IPS-18c (cell line): Measurements from ENCODE around the gene MAL.

Experiments
- H3K4me3 ChIP-seq: 2 replicates; pipeline ENCODE4 v1.7.0; 2013; ENCODE audit warnings: low read depth, mild to moderate bottlenecking, low read length, moderate library complexity; ENCODE audit not compliant: insufficient read depth
- H3K9me3 ChIP-seq: one replicate; pipeline ENCODE4 v1.6.1; 2013; ENCODE audit warnings: mild to moderate bottlenecking, low read length, moderate library complexity; ENCODE audit not compliant: control insufficient read depth, insufficient read depth

Gene MAL

DNA sequence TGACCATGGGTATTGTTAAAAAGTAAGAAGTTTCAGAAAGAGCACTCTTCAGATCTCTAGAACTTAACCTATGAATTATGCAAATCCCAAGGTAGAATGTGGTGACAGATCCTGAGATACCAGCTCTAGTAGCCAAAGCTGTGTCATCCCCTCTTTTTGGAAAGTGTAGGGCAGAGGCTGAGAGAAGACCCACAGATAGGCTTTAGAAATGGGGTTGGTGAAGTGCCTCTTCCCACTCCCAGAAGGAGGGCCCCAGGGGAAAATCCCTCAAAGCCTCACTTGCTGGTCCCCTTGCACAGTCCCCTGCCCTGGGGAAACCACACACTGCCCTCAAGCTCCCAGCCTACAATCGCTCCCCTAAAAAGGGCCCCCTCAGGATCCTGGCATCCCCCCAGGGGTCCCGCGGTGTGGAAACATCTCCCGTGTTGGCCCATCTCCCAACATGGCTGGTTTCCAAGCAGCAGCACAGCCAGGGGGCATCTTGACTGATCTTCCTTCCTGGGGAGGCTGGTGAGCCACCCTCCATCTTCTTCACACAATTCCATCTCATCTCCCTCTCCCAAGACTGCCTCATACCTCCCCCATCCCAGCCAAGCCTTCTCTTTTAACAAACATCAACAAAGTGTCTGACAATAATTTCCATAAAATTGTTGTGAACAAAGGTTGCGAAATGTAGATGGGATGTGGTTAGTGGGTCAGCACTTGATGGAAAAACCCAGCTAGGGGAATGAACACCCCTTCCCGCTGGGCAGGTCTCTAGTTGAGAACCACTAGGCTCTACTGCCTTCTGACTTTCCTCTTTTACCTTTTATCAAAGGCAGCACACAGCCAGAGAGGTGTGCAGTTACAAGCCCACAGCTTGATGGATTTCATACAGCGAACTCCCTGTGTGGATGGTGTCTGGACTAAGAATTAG is 25.1 kb downstream of the MAL start:
- no peaks in the 10 kb centered on the region for H3K9me3 ChIP-seq
- no peak overlapping the region for H3K4me3 ChIP-seq

DNA sequence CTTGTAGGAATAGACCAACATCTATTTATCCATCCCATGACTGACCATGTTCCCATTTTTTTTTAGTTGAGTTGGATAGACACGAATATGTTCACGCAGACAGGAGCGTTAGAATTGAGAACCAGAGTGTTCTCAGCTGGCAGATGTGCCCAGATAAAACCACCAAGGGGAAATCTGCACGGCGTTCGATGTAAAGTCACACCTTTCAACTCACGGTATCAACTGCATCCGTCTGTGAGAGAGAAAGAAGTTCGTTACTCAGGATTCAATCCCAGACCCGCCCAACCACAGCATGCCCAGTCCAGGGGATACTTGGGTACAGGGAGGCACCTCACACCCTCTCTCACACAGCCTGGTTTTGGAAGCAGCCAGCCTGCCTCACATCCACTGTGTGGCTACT is 26.1 kb downstream of the MAL start:
- Histone ChIP-seq H3K4me3 (no peak overlapping the region), H3K9me3 (no peaks in the 10 kb centered on the region)

DNA sequence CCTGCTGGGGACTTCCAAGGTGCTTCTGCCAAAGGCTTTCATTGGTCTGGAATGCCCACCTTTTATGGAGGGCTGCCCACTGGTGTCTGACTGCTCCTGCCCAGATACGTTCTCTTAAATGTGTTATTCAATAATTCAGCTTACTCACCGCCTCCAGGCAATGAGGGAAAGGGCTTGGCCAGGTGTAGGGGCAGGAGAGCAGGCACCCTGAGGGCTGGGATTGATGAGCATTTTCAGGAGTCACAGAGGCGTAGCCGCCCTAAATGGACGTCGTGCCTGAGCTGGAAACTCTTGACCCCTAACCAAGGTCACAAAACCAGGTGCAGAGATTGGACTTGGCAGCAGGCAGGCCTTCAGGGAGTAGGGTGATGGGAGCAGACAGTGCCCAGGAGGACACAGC is 26.8 kb downstream of the MAL start:
- no peaks in the 10 kb centered on the region for H3K9me3 ChIP-seq
- no peak overlapping the region for H3K4me3 ChIP-seq

DNA sequence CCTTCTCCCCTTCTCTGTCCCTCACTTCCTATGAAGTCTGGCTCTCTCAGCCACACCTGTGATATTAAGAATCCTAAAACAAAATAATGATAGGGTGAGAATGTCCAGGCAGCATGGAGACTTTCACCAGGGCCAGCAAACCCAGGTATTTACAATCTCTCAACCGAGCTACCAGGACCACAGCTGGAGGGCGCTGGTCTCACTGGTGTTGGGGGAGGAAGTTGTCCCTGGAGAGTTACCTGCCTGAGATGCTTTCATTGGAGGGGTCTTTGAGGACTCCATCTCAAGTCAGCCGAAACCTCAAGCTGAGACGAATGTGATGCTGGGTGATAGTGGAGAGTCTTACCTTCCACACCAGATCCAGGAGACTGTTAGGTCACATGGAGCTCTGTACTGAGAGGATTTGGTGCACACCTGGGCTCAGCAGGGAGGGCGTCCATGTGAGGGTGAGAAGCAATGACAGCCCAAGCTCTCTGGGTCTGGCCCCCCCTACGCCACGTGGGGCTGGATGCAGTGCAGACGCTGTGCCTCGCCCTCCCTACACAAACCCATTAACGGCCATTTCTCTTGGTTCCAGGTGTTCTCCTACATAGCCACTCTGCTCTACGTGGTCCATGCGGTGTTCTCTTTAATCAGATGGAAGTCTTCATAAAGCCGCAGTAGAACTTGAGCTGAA is 27.4 kb downstream of the MAL start:
- Histone ChIP-seq H3K9me3 (no peaks in the 10 kb centered on the region), H3K4me3 (no peak overlapping the region)

DNA sequence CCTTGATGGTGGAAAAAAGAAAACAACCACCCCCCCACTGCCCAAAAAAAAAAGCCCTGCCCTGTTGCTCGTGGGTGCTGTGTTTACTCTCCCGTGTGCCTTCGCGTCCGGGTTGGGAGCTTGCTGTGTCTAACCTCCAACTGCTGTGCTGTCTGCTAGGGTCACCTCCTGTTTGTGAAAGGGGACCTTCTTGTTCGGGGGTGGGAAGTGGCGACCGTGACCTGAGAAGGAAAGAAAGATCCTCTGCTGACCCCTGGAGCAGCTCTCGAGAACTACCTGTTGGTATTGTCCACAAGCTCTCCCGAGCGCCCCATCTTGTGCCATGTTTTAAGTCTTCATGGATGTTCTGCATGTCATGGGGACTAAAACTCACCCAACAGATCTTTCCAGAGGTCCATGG is 28.0 kb downstream of the MAL start:
- Histone ChIP-seq H3K4me3 (no peak overlapping the region; the same call in 1 of the 2 replicates), H3K9me3 (no peaks in the 10 kb centered on the region)

DNA sequence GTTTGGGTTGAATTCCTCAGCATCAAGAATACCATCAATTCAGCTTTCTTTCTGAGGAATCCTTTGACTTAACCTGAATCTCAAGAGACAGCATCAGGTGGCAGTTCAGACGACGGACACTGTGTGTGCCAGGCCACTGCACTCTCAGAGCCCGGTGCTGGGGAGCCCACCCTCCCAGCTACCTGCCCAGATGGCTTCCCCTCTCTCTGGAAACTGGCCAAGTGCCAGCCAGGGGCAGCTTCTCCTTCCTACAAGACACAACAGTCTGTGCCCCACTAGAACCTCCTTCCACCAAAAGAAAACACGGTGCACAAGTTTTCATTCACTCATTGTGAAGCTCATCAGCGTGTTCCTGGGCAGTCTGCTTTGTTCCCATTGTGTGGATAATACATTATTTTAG is 28.5 kb downstream of the MAL start:
- Histone ChIP-seq H3K4me3 (no peak overlapping the region), H3K9me3 (no peaks in the 10 kb centered on the region)

DNA sequence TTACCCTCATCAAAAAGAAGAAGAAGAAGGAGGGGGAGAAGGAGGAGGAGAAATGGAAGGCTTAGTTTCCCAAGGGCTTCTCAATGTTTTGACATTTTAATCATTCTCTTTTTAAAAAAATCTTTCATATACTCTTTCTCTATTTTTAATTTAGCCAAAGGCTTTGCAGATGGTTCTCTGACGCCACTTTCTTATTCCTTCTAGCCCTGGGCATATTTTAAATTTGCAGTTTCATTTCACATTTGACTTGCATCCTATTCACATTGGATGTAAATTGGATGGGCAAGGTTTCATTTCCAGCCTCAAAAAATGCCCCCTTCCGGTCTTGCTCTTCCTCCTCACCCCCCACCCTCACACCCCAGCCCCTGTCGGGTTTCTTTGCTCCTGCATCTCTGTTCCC is 29.8 kb downstream of the MAL start:
- no peaks in the 10 kb centered on the region for H3K9me3 ChIP-seq
- H3K4me3 ChIP-seq, result no peak overlapping the region

DNA sequence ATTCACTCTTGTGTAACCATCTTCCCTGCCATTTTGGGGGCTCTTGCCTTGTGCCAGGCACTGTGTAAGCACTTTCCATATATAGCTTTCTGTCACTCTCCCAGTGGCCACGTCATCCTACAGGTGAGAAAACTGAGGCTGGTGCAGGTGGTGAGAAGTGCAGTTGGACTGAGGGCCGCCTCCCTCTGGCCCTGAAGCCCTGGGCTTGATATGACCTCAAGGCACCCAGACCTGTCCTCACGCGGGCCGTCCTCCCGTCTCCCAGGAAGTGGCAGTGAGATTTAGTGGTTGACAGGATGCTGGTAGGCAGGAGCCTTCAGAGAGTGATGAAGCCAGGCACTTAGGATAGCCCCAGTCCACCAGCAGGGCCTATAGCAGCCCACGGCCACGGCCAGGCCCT is 30.5 kb downstream of the MAL start:
- Histone ChIP-seq H3K9me3 (no peaks in the 10 kb centered on the region), H3K4me3 (no peak overlapping the region)

DNA sequence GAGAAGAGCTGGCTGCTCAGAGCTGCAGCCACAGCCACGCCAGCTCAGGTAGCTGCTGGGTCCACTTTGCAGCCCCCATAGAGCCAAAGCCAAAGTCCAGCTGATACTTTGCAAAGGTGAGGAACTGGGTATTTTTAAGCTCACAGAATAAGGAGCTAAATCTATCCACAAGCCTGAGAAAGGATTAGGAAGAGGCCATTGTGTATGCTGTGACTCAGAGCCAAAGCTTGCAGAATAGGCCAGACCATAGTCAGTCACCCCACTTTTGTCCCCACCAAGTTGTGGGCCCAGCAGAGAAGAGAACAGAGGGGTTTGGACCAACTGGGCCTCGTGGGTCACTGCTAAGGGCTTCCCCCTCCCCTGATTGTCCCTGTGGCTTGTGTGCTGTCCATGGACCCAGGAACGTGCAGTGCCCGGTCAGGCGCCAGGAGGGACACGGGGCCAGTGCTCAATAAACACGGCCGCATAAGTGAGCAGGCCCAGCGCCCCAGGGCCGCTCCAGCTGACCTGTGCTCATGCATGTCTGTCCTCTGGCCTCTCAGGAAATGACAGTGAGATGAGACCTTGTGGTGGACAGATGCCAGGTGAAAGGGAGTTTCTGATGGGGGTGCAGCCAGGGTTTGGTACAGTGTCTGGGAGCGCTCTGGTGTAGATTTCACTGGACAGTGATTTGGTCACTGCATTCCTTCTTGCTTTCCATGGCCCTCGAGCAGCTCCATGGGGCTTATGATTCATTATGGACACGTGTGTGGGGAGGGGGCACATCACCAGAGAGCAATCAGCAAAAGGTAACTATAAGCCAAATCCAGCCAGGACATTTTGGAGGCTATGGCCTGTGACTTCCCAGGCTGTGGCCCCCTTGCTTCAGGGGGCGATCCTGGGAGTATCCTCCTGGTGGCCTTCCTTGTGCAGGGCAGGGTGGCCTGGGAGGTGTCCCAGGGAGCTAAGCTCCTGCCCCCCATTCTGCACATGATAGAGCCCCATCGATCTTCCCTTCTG is 31.3 kb downstream of the MAL start:
- H3K4me3 ChIP-seq, result no peak overlapping the region
- H3K9me3 ChIP-seq, result no peaks in the 10 kb centered on the region

DNA sequence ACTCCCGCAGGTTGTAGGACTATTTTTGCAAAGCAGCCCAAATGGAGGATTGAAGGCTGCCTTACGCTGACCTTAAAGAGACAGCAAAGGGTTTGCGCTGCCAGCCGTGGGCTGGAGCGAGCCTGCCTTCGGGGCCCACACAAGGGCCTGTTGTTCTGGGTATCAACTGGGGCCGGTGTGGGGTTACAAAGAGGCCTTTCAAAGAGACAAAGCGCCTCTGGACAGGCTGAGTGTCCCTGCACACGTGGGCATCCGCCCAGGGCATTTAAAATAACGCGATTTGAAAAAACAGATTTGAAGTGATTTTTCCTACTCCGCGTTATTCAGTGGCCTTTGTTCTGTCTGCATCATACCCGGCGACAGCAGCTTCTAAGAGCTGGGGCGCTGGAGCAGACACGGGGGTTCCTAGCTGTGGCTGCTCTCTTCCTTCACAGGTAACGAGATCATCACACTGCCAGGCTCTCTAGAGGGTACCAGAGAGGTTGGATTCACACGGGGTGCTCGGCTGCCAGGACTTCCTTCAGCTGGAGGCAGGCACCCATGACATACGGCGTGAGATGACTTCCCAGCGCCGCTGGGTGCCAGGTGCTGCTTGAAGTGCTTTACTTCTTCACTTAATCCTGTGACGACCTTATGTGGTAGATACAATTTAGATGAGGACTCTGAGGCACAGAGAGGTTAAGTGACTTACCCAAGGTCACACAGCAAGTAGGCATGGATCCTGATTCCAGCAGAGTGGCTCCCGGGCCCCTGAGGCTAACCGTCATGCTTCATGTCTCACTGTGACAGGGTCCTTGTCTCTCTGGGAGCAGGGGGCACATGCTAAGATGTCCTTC is 32.2 kb downstream of the MAL start:
- H3K4me3 ChIP-seq, result no peak overlapping the region
- no peaks in the 10 kb centered on the region for H3K9me3 ChIP-seq

DNA sequence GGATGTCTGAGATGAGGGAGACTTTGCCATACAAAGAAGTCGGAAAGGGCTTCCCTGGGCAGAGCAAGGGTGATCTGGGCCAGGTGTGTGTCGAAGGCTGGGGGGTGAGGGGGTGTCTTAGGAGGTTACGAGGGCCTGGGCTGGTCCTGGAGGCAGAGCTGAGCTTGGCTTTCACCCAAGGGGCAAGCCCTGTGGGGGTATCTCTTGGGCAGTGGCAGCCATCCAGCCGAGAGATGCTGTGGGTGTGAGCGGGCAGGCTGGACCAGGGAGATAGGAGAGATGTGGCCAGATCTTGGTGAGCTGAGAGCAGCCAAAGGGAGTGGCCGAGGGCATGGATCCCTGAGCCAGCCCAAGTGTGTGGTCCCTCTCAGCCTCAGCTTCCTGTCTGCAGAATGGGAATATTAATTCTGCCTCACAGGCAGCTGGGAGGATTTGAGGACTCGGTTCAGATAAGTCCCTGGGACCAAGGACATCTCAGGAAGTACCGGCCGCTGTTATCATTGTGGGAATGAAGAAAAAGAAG is 33.0 kb downstream of the MAL start:
- H3K9me3 ChIP-seq, result no peaks in the 10 kb centered on the region
- H3K4me3 ChIP-seq, result no peak overlapping the region

DNA sequence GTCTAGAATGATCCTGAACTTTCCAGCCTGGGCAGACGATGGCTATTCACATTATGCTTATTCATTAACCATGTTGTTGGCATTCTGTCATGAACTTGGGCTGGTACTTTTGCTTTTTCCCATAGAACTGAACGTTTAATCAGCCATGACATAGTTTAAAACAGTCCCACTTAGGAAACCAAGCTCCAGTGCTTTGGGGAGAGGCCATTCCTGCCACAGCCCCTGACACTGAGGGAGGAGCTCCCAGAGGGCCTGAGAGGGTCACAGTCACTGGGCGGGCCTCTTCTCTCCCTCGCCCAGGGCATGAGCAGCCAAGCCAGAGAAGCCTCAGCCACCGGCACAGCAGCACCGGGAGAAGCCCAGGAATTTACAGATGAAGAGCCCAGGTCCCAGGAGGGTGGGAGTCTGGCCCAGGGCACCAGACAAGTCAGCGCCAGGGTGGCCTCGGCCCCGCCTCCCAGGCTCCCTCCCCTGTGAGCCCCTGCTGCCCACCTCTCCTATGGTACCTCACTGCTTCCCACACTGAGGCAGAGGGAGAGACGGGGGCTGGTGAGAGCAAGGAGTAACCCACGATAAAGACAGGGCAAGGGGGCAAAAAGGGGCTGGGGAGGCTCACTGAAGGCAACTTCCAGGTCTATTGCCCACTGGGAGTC is 33.6 kb downstream of the MAL start:
- Histone ChIP-seq H3K9me3 (no peaks in the 10 kb centered on the region), H3K4me3 (no peak overlapping the region)

DNA sequence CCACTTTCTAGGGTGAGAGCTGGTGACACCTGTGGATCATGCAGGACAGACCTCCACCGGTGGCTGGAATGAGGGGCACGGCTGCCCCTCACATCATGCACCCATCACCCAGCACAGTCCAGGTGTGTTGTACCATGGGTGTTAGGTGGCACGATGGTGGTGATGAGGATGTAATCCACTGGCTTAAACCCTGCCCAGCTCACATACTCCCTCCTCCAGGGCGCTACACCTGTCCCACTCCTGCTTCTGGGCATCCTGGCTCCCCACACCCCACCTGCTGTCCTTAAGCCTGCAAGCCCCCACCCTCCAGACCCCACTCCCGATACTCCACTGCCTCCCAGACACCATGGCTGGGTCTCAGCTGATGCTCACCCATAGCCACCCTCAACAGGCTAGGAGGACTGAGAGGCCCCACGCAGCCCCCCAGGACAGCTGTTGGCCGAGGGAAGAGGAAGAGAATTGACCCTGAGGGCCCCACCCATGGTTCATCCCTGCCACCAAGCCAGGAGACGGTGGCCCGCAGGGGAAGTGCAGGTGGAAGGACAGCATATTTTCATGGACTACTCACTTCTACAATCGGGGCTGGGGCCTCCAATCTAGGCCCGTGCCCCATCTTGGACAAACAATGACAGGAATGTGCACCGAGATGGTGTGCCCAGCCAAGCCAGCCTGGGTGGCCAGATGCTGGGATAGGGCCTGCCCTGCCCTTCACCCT is 34.3 kb downstream of the MAL start:
- Histone ChIP-seq H3K9me3 (no peaks in the 10 kb centered on the region), H3K4me3 (no peak overlapping the region)

DNA sequence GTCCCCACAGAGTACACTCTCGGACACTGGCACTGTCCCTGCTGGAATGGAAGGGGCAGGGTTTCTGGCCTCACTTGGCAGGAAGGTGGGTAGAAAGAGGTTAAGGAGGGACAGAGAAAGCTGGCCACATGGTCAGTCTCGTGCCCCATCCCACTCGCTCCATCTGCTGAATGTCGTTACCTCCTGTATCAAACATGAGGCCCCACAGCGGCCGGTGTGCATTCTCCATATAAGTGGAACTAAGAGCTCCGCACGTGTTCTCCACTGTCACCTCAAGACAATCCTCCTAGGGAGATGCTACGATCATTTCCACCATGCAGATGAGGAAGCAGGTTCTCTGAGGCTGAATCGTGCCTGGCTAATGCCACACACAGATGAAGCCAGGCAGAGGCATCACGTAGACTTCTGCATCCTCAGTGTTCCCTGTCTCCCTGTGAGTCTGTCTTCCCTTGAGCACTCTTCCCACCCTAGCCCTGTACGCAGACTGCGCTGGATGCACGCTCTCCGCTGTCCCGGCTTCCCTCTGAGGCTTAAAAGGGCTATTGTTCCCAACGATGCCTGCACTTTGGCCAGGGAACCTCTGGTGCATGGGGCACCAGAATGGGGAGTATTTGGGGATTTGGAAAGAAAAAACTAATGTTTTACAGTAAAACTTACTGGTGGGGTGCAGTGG is 35.1 kb downstream of the MAL start:
- Histone ChIP-seq H3K9me3 (no peaks in the 10 kb centered on the region), H3K4me3 (no peak overlapping the region)

DNA sequence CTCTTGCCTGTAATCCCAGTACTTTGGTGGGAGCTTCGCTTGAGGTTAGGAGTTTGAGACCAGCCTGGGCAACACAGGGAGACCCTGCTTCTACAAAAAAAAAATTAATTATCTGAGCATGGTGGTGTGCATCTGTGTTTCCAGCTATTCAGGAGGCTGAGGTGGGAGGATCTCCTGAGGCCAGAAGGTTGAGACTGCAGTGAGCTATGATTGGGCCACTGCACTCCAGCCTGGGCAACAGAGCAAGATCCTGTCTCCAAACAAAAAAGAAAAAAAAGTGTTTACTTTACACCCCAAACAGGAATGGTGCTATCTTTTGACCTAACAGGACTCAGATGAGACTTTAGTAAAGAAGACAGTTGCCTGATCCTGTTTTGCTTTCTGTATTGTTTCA is 35.6 kb downstream of the MAL start:
- no peak overlapping the region for H3K4me3 ChIP-seq
- H3K9me3 ChIP-seq, result no peaks in the 10 kb centered on the region
